ENCODE measurements around the gene SCAMP2. TPM values are rescaled to one million over a fixed set of nuclear protein-coding genes. Genes with fewer than 3 reads are reported as not detected.

Gene SCAMP2
- total RNA-seq, 4 donors from 2014 or later = 15.9 to 67.5 (median 33.0) TPM

DNA sequence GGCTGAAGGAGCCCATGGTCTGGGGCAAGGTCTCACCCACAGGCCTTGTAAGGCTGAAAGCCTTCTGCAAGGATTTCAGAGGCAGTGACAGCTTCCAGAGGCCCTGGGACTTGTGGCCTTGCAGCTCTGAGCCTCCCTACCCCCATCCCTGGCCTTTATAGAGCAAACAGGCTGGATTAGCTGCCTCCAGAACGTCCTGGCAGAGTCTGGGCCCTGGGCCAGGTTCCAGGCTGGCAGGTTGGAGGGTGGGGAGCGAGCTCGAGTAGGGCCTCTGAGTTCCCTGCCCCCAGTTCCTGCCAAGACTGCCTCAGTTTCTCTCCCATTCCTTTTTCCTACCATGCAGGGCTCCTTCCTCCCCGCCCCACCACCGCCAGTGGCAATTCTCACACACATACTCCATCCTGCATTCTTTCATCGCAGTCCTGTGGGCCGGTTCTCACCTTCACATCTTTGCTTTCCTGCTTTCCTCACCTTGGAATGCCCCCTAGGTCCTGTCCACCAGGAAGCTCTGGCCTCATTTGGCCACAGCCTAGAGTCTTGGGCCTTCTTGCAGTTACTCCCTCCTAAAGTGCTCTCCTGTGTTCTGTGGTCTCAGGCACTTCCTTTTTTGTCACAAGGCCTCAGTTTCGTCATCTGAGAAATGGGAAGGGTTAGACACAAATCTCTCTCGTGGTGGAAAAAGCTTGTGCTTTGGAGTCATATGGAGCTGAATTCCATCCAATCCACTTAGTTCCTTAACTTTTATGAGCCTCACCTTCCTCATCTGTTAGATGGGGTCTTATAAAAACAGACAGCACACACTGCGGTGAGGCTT, 57.8 kb downstream of the SCAMP2 start:
- H3K36me3 ChIP-seq = no peaks in the 10 kb centered on the region
- H3K4me1 ChIP-seq = no peaks in the 10 kb centered on the region
- H3K27ac ChIP-seq = no peak overlapping the region
- no peak for DNase-seq
- H3K27me3 ChIP-seq = no peaks in the 10 kb centered on the region
- no peaks in the 10 kb centered on the region for H3K9me3 ChIP-seq
- H3K4me3 ChIP-seq = no peak overlapping the region
- TF ChIP-seq POLR2A (IDR thresholded peaks at IDR 0.05) = no peak
- TF ChIP-seq, protein P1, sequence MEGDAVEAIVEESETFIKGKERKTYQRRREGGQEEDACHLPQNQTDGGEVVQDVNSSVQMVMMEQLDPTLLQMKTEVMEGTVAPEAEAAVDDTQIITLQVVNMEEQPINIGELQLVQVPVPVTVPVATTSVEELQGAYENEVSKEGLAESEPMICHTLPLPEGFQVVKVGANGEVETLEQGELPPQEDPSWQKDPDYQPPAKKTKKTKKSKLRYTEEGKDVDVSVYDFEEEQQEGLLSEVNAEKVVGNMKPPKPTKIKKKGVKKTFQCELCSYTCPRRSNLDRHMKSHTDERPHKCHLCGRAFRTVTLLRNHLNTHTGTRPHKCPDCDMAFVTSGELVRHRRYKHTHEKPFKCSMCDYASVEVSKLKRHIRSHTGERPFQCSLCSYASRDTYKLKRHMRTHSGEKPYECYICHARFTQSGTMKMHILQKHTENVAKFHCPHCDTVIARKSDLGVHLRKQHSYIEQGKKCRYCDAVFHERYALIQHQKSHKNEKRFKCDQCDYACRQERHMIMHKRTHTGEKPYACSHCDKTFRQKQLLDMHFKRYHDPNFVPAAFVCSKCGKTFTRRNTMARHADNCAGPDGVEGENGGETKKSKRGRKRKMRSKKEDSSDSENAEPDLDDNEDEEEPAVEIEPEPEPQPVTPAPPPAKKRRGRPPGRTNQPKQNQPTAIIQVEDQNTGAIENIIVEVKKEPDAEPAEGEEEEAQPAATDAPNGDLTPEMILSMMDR (IDR thresholded peaks at IDR 0.05) = no peak
- intact Hi-C loops (cut with DNase I; ENCODE audit: low total_unique reads) = no loop called here

DNA sequence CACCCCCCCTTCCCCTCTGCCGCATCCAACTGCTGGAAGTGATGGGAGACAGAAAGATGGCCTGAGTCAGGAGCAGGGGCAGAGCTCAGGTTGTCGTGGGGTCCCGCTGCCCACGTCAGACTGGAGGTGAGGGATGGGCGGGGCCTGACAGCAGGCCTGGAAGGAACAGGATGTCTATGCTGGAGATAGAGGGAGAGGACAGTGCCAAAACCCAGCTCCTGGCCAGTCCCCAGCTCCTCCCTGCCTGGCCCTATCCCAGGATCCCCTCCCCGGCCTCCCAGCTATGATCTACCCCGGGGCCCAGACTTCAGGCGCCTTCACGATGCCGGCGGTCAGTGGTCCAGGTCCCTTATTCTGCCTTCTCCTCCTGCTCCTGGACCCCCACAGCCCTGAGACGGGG, 60.6 kb downstream of the SCAMP2 start, which contains the start of gene LMAN1L:
Gene LMAN1L (plus strand): TSS at position 303 of the 400 bp plus-strand sequence. CDS start 20 bp downstream, at position 323.
- Histone ChIP-seq H3K4me1 (no peaks in the 10 kb centered on the region), H3K9me3 (no peaks in the 10 kb centered on the region), H3K27me3 (no peaks in the 10 kb centered on the region), H3K27ac (no peak within 1 kb of the TSS), H3K36me3 (no peaks in the 10 kb centered on the region), H3K4me3 (no peak within 1 kb of the TSS)
- TF ChIP-seq POLR2A (IDR thresholded peaks at IDR 0.05) = no peak
- TF ChIP-seq, protein P1 (IDR thresholded peaks at IDR 0.05) = no peak
- DNase-seq = no peak
- intact Hi-C loops (cut with DNase I; ENCODE audit: low total_unique reads) = no loop called here

DNA sequence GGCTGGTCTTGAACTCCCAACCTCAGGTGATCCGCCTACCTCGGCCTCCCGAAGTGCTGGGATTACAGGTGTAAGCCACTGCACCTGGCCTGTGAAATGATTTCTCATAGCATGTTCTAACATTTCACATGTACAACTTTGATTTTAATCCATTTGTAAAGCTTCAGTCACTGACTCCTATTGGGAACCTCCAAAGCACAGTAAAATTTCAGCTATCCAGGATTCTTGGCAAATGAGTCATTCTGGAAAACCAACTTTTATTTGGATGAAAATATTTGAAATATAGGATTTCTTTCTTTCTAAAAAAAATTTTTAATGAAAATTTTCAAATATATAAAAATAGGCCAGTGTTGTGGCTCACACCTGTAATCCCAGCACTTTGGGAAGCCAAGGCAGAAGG, 63.2 kb downstream of the SCAMP2 start:
- Histone ChIP-seq H3K4me3 (no peak overlapping the region), H3K27ac (no peak overlapping the region), H3K36me3 (no peaks in the 10 kb centered on the region), H3K4me1 (no peaks in the 10 kb centered on the region), H3K27me3 (no peaks in the 10 kb centered on the region), H3K9me3 (no peaks in the 10 kb centered on the region)
- TF ChIP-seq POLR2A (IDR thresholded peaks at IDR 0.05) = no peak
- TF ChIP-seq, protein P1 (IDR thresholded peaks at IDR 0.05) = no peak
- no peak for DNase-seq
- intact Hi-C loops (cut with DNase I; ENCODE audit: low total_unique reads) = no loop called here

DNA sequence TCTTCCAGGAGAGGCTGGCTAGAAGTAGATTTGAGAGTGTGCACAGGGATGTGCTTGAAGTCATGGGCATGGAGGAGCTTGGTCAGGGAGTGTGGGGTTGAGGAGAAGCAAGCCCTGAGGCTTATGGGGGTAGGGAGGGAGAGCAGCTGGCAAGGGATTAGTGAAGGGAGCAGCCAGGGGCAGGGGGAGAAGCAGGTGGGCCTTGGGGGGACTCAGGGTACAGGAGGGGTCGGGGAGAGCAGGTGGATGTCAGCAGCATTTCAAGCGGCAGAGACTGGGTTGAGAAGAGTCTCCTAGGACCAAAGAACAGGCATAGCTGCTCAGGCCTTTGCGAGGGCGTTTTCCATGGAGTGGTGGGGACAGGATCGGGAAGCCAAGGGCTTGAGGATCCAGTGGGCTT, 63.9 kb downstream of the SCAMP2 start:
- H3K27me3 ChIP-seq = no peaks in the 10 kb centered on the region
- intact Hi-C loops (cut with DNase I; ENCODE audit: low total_unique reads) = no loop called here
- no peaks in the 10 kb centered on the region for H3K4me1 ChIP-seq
- H3K9me3 ChIP-seq = no peaks in the 10 kb centered on the region
- H3K27ac ChIP-seq = no peak overlapping the region
- TF ChIP-seq, protein P1 (IDR thresholded peaks at IDR 0.05) = no peak
- no peak for TF ChIP-seq POLR2A (IDR thresholded peaks at IDR 0.05)
- H3K36me3 ChIP-seq = no peaks in the 10 kb centered on the region
- no peak overlapping the region for H3K4me3 ChIP-seq
- no peak for DNase-seq

DNA sequence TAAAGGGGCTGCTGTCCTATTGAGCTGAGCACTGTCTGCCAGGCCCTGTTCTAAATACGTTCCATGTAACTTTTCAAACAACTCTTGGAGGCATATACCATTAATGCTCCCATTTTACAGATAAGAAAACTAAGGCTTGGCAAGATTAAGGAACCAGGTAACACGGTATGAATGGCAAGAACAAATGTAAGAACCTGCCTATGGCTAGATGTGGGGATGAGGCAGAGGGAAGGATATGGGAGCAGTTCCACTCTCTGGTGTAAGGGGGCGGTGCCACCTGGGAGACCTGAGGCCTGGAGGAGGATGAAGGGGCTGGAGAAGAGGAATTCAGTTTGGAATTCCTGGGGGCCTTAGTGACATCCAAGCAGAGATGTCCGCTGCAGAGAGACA, 64.3 kb downstream of the SCAMP2 start:
- no peak for DNase-seq
- H3K4me1 ChIP-seq = no peaks in the 10 kb centered on the region
- TF ChIP-seq POLR2A (IDR thresholded peaks at IDR 0.05) = no peak
- TF ChIP-seq, protein P1 (IDR thresholded peaks at IDR 0.05) = no peak
- intact Hi-C loops (cut with DNase I; ENCODE audit: low total_unique reads) = no loop called here
- H3K36me3 ChIP-seq = no peaks in the 10 kb centered on the region
- no peak overlapping the region for H3K4me3 ChIP-seq
- H3K27ac ChIP-seq = no peak overlapping the region
- H3K9me3 ChIP-seq = no peaks in the 10 kb centered on the region
- no peaks in the 10 kb centered on the region for H3K27me3 ChIP-seq
